ENCODE results near the gene SEH1L.
"Not testable (repeated sequence)": the region's sequence is repeated elsewhere in the genome, so short reads cannot be mapped to it uniquely, and the experiment has no call there.

The SEH1L gene

DNA sequence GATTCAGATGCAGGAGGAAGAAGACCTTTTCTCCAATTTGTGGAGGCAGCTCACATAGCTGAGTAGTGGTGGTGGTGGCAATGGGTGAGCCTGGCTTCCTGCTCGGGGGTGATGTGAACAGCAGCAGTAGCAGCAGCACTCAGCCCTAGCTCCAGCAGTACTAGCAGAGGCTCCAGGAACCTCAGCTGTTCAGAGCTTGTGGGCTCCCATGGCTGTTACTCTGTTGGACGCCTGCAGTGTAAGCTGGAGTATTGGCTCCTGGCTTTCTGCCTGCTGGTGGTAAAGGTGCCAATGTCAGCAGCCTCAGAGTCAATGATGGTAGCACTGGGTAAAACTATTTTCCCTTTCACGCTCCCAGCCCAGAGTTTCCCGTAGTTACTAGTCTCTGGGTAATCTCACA is 3.1 kb upstream of the SEH1L start:
- DNase-seq: no peak

DNA sequence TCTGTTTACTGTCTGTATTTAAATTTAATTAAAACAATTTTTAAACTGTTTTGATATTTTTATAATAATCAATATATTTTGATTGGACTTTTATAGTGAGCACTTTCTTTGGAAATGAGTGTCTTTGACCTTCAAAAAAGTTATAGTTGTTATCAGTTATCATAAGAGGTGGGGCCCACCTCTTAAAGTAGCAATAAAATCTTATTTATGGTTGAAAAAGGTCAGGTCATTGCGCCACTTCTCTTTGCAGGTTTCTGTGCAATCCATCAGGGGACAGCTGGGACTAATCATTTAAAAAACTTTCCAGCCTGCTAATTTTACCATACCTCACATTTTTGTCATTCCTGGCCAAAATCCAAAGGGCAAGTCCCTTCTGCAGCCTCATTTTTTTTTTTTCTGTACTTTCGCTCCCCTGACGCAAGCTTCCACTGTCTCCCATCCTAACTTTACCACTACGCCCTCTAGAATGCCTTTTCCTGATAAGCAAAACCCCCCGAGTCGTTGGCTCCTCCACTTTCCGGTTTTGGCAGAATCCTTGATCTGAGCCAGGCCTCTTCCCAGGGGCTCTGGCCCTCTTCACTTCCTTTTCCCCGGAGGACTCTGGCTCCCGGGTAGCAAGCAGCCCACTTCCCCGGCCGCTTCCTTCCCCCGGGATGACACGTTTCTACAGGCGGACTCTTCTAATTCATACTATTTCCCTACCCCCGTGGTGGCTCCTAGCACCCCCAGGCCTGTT is 1.1 kb upstream of the SEH1L start:
- peak; percentile 14 for DNase-seq

DNA sequence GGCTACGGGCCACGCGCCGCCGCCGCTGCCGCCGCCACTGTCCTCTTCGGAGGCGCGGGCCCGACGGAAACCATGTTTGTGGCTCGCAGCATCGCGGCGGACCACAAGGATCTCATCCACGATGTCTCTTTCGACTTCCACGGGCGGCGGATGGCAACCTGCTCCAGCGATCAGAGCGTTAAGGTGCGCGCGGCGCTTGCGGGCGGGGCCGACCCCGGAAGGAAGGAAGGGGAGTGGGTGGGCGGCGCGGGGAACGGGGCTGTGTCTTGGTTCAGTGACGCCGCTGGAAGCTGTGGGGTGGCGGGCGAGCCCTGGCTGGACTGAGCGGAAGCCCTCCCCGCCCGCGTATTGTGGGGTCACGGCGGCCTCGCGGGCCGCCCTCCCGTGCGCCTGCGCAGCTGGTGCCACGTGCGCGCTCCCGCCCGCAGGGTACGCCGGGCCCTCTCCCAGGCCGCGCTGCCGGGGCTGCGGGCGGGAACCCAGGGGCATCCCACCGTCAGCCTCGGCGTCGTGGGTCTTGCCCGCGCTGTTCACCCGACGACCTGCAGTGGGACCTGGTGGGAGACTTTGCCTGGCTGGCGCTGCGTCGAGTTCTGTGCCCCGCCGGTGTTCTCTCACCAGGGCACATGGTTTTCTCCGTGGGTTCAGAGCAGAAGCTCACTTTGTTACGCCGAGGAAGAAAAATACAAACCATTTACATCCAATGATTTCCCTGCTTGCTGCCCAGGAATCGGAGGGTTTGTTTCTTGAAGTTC is 416 bp downstream of the SEH1L start:
- DNase-seq: peak; percentile 99

GRCh38 chr18:12958478-12958877 is 10.7 kb downstream of the SEH1L start:
- no peak for DNase-seq

- no peak for DNase-seq
These were observed 12.6 kb downstream of the SEH1L start for GRCh38 chr18:12960395-12960794.

GRCh38 chr18:12960853-12961397 is 13.1 kb downstream of the SEH1L start:
- DNase-seq: no peak

GRCh38 chr18:12963069-12963468 is 15.3 kb downstream of the SEH1L start:
- no peak for DNase-seq

GRCh38 chr18:12968115-12968514 is 20.3 kb downstream of the SEH1L start:
- DNase-seq: no peak

DNA sequence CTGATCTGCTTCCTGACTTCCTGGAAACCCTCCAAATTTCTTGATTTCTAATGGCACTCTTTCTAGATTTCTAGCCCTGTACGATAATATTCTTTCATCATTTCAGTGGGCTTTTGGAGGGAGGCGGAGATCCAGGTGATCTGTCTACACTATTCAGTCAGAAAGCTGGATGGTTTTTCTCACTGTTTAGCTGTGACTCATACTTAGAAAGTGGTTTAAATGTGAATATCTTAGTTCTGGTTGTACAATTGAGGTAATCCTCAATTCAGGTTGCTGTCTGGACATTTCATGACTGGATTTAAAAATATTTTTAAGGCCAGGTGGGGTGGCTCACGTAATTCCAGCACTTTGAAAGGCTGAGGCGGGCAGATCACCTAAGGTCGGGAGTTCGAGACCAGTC is 20.8 kb downstream of the SEH1L start:
- DNase-seq: no peak

GRCh38 chr18:12973562-12974213 is 25.9 kb downstream of the SEH1L start:
- DNase-seq: no peak

- no peak for DNase-seq
These were observed 27.7 kb downstream of the SEH1L start for GRCh38 chr18:12975488-12975887.

GRCh38 chr18:12976305-12976704 is 28.5 kb downstream of the SEH1L start:
- no peak for DNase-seq

DNA sequence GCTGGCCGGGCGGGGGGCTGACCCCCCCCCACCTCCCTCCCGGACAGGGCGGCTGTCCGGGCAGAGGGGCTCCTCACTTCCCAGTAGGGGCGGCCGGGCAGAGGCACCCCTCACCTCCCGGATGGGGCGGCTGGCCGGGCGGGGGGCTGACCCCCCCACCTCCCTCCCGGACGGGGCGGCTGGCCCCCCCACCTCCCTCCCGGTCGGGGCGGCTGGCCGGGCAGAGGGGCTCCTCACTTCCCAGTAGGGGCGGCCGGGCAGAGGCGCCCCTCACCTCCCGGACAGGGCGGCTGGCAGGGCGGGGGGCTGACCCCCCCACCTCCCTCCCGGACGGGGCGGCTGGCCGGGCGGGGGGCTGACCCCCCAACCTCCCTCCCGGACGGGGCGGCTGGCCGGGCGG is 32.3 kb downstream of the SEH1L start:
- DNase-seq: not testable (repeated sequence)

- DNase-seq: no peak
These were observed 41.7 kb downstream of the SEH1L start for GRCh38 chr18:12989397-12990122.

- DNase-seq: no peak
These were observed 42.3 kb downstream of the SEH1L start for GRCh38 chr18:12990123-12990475.

GRCh38 chr18:12990641-12990966 is 42.8 kb downstream of the SEH1L start:
- DNase-seq: no peak

GRCh38 chr18:12990967-12991820 is 43.4 kb downstream of the SEH1L start, which contains the start of gene CEP192:
Gene CEP192 (plus strand): TSS chr18:12991362. CDS start chr18:12999425, 8,063 bp downstream.
- DNase-seq: peak; percentile 96

GRCh38 chr18:12991821-12992179 is 44.0 kb downstream of the SEH1L start:
- no peak for DNase-seq

DNA sequence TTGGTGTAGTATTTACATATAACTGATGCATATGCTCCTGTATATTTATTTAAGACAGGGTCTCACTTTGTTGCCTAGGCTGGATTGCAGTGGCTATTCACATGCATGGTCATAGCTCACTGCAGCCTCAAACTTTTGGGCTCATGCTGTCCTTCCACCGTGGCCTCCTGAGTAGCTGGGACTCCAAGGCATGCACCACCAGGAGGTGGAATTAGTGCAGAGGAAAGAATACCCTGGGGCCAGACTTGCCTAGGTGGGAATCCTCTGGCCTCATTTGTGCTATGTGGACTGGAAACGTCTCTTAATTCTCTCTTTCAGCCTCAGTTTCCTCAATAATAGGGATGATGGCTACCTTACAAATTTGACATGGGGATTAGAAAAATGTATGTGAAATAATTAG is 45.6 kb downstream of the SEH1L start:
- DNase-seq: no peak

DNA sequence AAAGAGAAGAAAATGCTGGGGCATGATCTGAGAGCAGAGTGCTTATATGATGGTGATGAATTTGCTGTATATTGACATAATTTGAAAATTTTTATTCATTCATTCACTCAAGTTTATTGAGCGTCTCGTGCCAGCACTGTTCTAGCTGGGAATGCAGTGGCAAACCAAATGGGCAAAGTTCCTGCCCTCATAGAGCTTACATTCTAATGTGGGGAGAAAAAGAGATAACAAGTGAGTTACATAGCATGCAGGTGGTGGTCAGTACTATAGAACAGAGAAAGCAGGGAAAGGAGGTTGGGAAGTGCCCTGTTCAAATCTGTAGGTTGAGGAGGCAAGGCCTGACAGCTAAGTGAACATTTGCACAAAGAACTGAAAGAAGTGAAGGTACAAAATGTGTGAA is 47.6 kb downstream of the SEH1L start:
- DNase-seq: no peak

DNA sequence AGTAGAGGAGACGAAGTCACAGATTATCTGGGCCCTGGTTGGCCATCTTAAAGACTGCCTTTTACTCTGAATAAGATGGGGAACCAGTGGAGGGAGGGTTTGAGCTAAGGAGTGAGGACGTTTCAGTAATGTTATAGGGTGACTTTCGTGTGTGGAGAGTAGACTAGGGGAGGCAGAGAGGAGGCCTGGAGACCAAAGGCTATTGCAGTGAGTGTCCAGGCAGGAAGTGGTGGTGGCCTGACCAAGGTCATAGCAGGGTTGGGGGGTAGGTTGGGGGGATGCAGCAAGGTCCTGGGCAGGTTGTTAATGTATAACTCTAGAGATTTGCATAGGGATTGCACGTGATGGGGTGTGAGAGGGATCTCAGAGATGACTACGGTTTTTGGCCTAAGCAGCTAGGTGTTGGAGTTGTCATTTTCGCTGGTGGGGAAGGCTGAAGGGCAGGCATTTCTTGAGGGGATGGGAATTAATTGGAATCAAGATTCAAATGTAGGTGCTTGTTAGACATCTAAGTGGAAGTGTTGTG is 48.2 kb downstream of the SEH1L start:
- DNase-seq: no peak
